Ovary (tissue), 9 donors: ENCODE data around the gene EP300. TPM values are rescaled to one million over a fixed set of nuclear protein-coding genes. Genes with fewer than 3 reads are reported as not detected.

ENCODE experiments used
- DNase-seq, 5 donors: peaks; one replicate each; pipeline ENCODE4 v3.0.0-alpha.2; 2019 to 2020
- H3K27ac ChIP-seq, 2 donors: fragments of 200-600 bp; one replicate each; pipeline versions ENCODE4 v1.5.1 to v1.8.0; 2019 to 2022
- H3K27me3 ChIP-seq: fragments of 200-600 bp; one replicate; pipeline ENCODE4 v1.8.0; 2022
- H3K36me3 ChIP-seq: fragments of 200-600 bp; sonication (generic); one replicate; pipeline ENCODE4 v1.5.1; 2019
- H3K4me1 ChIP-seq: one replicate; pipeline ENCODE4 v1.8.1; 2013; ENCODE audit warnings: mild to moderate bottlenecking, moderate library complexity; ENCODE audit not compliant: insufficient read depth
- H3K4me3 ChIP-seq: fragments of 200-600 bp; sonication (generic); one replicate; pipeline ENCODE4 v1.5.1; 2017
- H3K9me3 ChIP-seq, 2 donors: fragments of 200-600 bp in 1 of 2; sonication (generic) in 1 of 2; one replicate each; pipeline versions ENCODE4 v1.5.1 to v1.8.1; 2013 to 2019; ENCODE audit warnings: mild to moderate bottlenecking in 1 of 2, moderate library complexity in 1 of 2
- EP300 ChIP-seq: sonication (generic); formaldehyde crosslinking; IDR thresholded peaks from one replicate; pipeline ENCODE4 v1.6.1; 2017; ENCODE audit warnings: antibody characterized with exemption
- POLR2A ChIP-seq: fragments of 450-650 bp; IDR thresholded peaks from one replicate; pipeline ENCODE4 v1.6.1; 2017; ENCODE audit warnings: antibody characterized with exemption, mild to moderate bottlenecking, moderate library complexity
- WGBS, 3 donors: extraction: QIAGEN DNeasy Blood & Tissue Kit in 1 of 3; methylation state at CpG; one replicate each; pipeline versions ENCODE4 v1.1.5 to v1.1.7; 2013 to 2017; 5-methylcytosine and 5-hydroxymethylcytosine counted together
- intact Hi-C, 4 donors: fragments of 100-400 bp; cut with DNase I; formaldehyde crosslinking; loops; one replicate each; pipeline versions ENCODE4 v1.11.0 to v1.15.1; 2022 to 2023
- polyA plus RNA-seq, 2 donors: library from polyadenylated mRNA; stranded (reverse); fragments of 200-250 nt in 1 of 2; fragments of 350-450 nt in 1 of 2; fragmentation: Illumina TruSeq in 1 of 2; extraction: RNeasy Lipid Tissue Mini Kit (QIAGEN cat#74804) in 1 of 2; gene quantifications; one replicate each; pipeline ENCODE4 v1.2.3, GENCODE V29; 2013 to 2014
- total RNA-seq, 7 donors: library from RNA; depleted of rRNA in 2 of 7; stranded (reverse); fragments of >200 nt in 2 of 7; fragmentation: NEBNext Ultra II Directional in 3 of 7; extraction: Animal tissue kit (Norgen Biotek cat#: 25700) in 3 of 7; gene quantifications; one replicate each; pipeline versions ENCODE4 v1.1.0 to v1.2.4, GENCODE V29; 2016 to 2023
- TF ChIP-seq, protein P1 (sequence below), 3 donors: fragments of 450-650 bp in 2 of 3; fragments of 200-600 bp in 1 of 3; IDR thresholded peaks; one replicate each; pipeline versions ENCODE4 v1.5.1 to v1.8.0; 2016 to 2022; ENCODE audit warnings: antibody characterized with exemption in 3 of 3, mild to moderate bottlenecking in 1 of 3
- donor health status: DM: no; HTN: no; CAD: no; lungs with moderate emphysema.
- donor health status: DM: no; HTN: no; CAD: no.
- donor health status: Bipolar disorder and iron deficiency.
- donor health status: DM: yes; HTN: yes; CAD: no.
- donor health status: DM: no; HTN: no; CAD: no.
- donor health status: DM: yes; HTN: yes; CAD: no.

The EP300 gene
- total and polyA plus RNA-seq, 9 donors: 23.6 to 86.2 (median 69.0) TPM

DNA sequence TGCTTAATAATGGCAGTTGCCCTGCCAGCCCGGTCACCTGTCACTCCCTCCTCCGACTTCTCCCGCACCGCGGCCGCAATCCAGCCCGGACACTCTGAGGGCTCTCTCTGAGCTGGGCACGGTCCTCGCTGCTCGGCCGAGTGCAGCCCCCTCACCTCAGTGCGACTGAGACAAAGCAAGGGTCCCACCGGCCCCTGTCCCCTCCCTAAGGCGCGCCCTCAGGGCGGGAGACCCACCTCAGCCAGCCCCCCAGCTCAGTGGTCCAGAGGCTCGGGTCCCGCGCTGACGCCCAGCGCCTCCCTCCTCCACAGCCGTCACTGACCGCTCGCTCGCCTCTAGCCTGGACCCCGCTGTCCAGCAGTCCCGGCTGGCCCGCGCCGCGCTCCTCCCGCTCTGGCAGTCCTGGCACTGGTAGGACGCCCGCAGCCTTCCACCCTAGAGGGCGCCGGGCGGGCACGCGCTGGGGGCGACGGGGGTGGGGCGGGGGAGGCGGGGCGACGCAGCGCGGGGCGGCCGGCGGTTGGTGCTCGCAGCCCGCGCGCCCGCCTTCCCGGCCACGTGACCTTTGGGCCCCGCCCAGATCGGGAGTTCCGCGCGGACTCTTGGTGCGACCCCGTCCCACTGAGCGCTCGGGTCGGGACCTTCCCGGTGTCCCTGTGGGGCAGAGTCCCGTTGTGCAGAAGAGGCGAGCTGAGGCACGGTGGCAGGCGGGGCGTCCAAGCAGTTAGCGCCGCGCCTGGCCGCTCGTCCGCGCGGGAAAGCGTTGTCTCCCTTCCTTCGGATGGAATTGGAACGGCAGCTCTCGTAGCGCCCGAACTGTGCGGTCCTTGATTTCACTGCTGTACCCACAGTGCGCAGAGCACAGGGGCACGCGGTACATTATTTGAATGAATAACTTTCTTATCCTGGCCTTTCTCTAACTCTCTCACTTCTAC is 104.9 kb downstream of the EP300 start:
- TF ChIP-seq, protein P1, sequence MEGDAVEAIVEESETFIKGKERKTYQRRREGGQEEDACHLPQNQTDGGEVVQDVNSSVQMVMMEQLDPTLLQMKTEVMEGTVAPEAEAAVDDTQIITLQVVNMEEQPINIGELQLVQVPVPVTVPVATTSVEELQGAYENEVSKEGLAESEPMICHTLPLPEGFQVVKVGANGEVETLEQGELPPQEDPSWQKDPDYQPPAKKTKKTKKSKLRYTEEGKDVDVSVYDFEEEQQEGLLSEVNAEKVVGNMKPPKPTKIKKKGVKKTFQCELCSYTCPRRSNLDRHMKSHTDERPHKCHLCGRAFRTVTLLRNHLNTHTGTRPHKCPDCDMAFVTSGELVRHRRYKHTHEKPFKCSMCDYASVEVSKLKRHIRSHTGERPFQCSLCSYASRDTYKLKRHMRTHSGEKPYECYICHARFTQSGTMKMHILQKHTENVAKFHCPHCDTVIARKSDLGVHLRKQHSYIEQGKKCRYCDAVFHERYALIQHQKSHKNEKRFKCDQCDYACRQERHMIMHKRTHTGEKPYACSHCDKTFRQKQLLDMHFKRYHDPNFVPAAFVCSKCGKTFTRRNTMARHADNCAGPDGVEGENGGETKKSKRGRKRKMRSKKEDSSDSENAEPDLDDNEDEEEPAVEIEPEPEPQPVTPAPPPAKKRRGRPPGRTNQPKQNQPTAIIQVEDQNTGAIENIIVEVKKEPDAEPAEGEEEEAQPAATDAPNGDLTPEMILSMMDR (IDR thresholded peaks at IDR 0.05): peak in 1 of 3 donors; percentile 58
- TF ChIP-seq POLR2A: no peak
- TF ChIP-seq EP300: no peak
- H3K36me3 ChIP-seq: no peaks in the 10 kb centered on the region
- intact Hi-C loops: no loop called here
- H3K27me3 ChIP-seq: no peaks in the 10 kb centered on the region
- no peaks in the 10 kb centered on the region for H3K9me3 ChIP-seq
- DNase-seq: peak; percentile 78 to 87 (median 84)
- peaks cover 3% of the 10 kb centered on the region for H3K4me1 ChIP-seq
- H3K27ac ChIP-seq: peak overlapping the region in 1 of 2 donors; percentile 35
- peak overlapping the region; percentile 57 for H3K4me3 ChIP-seq
- WGBS, 3 donors: 0% methylated on average over 64 to 91 of the region's 91 CpGs

GRCh38 chr22:41198027-41198580 is 105.7 kb downstream of the EP300 start:
- H3K27me3 ChIP-seq: no peaks in the 10 kb centered on the region
- peaks cover 2% of the 10 kb centered on the region for H3K4me1 ChIP-seq
- H3K9me3 ChIP-seq: no peaks in the 10 kb centered on the region
- 2 to 5% (median 4%) methylated on average over 9 of the region's 9 CpGs for WGBS, 3 donors
- intact Hi-C loops: no loop called here
- TF ChIP-seq, protein P1 (IDR thresholded peaks at IDR 0.05): no peak
- TF ChIP-seq POLR2A (no peak), EP300 (no peak)
- DNase-seq: peak in 1 of 5 donors; percentile 38
- H3K27ac ChIP-seq: peak overlapping the region in 1 of 2 donors; percentile 35
- no peaks in the 10 kb centered on the region for H3K36me3 ChIP-seq
- H3K4me3 ChIP-seq: peak overlapping the region; percentile 57

DNA sequence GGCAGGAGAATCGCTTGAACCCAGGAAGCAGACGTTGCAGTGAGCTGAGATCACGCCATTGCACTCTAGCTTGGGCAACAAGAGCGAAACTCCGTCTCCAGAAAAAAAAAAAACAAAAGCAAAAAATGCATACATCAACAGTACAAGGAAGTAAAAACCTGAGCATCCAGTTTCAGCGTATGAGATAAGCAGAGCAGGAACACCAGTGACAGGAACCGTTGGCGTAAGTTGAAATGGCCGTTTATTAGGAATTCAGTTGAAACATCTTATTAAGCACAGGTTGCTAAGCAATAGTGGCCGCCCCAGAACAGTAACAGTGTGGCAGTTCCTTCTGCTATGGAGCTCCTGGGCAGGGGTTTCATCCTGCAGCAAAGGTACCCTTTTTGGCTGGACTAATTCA is 108.7 kb downstream of the EP300 start:
- peaks cover 8% of the 10 kb centered on the region for H3K4me1 ChIP-seq
- no peak overlapping the region for H3K4me3 ChIP-seq
- WGBS, 3 donors: 66 to 76% (median 68%) methylated on average over 10 of the region's 10 CpGs
- no peak for TF ChIP-seq EP300
- TF ChIP-seq POLR2A: no peak
- TF ChIP-seq, protein P1 (IDR thresholded peaks at IDR 0.05): no peak
- no peak overlapping the region for H3K27ac ChIP-seq
- H3K9me3 ChIP-seq: no peaks in the 10 kb centered on the region
- DNase-seq: no peak
- H3K27me3 ChIP-seq: no peaks in the 10 kb centered on the region
- H3K36me3 ChIP-seq: no peaks in the 10 kb centered on the region
- intact Hi-C loops: no loop called here

- intact Hi-C loops: no loop called here
- H3K4me1 ChIP-seq: peaks cover 6% of the 10 kb centered on the region
- H3K4me3 ChIP-seq: no peak overlapping the region
- H3K27me3 ChIP-seq: no peaks in the 10 kb centered on the region
- no peaks in the 10 kb centered on the region for H3K36me3 ChIP-seq
- H3K9me3 ChIP-seq: no peaks in the 10 kb centered on the region
- WGBS, 3 donors: 85 to 91% (median 86%) methylated on average over 2 of the region's 2 CpGs
- TF ChIP-seq, protein P1 (IDR thresholded peaks at IDR 0.05): no peak
- no peak for TF ChIP-seq EP300
- TF ChIP-seq POLR2A: no peak
- no peak for DNase-seq
- H3K27ac ChIP-seq: no peak overlapping the region
Measured at GRCh38 chr22:41203118-41203517, 110.7 kb downstream of the EP300 start.
